Measurements from ENCODE around the gene TIMM23.

TIMM23 gene

GRCh38 chr10:46030091-46030937 lies 58.0 kb downstream of the TIMM23 start, which contains the start of gene NCOA4:
Gene NCOA4, minus strand, starts transcription at chr10:46030623. Its CDS starts 13,943 bp downstream, at chr10:46016680.
- H3K9ac ChIP-seq (ENCODE audit: low read length): peak within 1 kb of the TSS; percentile 82
- H2AFZ ChIP-seq (ENCODE audit: low read depth, low read length): peak within 1 kb of the TSS; percentile 90
- no peaks in the 10 kb centered on the region for H3K27me3 ChIP-seq (ENCODE audit: low read depth, low read length)
- peaks cover 26% of the 10 kb centered on the region for H4K20me1 ChIP-seq (ENCODE audit: insufficient read depth, low read length)
- 0 out of 2 replicates have a peak within 1 kb of the TSS, but pooled peaks have one; percentile 20 for H3K27ac ChIP-seq (ENCODE audit: low read length)
- H3K4me2 ChIP-seq (ENCODE audit: low read length): peak within 1 kb of the TSS; percentile 90
- no peak for TF ChIP-seq EZH2phosphoT487 (IDR thresholded peaks at IDR 0.05; ENCODE audit: low read depth)
- TF ChIP-seq, protein P1, sequence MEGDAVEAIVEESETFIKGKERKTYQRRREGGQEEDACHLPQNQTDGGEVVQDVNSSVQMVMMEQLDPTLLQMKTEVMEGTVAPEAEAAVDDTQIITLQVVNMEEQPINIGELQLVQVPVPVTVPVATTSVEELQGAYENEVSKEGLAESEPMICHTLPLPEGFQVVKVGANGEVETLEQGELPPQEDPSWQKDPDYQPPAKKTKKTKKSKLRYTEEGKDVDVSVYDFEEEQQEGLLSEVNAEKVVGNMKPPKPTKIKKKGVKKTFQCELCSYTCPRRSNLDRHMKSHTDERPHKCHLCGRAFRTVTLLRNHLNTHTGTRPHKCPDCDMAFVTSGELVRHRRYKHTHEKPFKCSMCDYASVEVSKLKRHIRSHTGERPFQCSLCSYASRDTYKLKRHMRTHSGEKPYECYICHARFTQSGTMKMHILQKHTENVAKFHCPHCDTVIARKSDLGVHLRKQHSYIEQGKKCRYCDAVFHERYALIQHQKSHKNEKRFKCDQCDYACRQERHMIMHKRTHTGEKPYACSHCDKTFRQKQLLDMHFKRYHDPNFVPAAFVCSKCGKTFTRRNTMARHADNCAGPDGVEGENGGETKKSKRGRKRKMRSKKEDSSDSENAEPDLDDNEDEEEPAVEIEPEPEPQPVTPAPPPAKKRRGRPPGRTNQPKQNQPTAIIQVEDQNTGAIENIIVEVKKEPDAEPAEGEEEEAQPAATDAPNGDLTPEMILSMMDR (IDR thresholded peaks at IDR 0.05; ENCODE audit: low read depth, low read length): peak; percentile 55
- H3K4me1 ChIP-seq (ENCODE audit: low read length): peaks cover 10% of the 10 kb centered on the region
- peak within 1 kb of the TSS; percentile 99 for H3K4me3 ChIP-seq (ENCODE audit: low read length)
- H3K79me2 ChIP-seq (ENCODE audit: low read length): peaks cover 49% of the 10 kb centered on the region
- no peaks in the 10 kb centered on the region for H3K9me3 ChIP-seq (ENCODE audit: insufficient read depth, low read length)
- H3K36me3 ChIP-seq (replicated peaks; ENCODE audit: low read depth, low read length): no peaks in the 10 kb centered on the region

DNA sequence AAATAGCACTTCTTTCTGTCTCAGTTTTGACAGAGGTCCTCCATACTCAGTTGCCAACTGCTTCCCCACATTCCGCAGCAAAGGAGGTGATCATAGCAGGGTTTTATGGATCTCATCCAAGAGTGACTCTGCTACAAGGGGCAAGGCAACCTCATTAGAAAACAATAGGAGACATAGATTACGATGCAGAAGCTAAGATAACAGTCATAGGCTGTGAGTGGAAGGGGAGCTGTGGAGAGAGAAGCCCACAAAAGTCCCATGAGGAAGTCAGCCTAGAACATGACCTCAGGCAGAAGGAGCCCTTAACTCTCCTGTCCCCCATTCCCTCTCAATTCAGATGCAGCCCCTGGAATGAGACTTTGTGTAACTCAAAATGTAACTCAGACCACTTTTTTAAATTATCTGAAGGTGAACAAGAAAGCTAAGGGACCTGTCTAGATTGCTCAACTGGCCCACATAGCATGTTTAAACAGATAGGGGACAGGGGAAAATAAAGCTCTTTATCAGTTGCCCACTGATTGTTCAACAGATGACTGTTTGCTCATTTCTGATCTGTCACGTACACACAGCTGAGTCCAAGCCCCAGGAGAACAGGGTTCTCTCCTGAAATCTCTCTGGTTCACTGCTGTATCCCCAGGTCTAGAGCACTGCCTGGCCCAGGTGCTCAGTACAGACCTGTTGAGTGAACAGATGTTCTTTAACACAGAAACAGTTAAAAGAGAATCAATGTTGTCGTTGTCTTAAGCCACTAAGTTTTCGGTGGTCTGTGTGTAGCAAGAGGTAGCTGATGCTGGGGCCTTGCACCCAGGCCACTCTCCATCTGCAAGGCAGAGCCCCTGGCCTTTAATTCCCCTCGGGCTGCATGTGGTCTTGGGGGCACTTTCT lies 59.6 kb downstream of the TIMM23 start:
- Histone ChIP-seq H3K9me3 (ENCODE audit: insufficient read depth, low read length) (no peaks in the 10 kb centered on the region), H2AFZ (ENCODE audit: low read depth, low read length) (no peak overlapping the region), H4K20me1 (ENCODE audit: insufficient read depth, low read length) (peaks cover 18% of the 10 kb centered on the region), H3K27me3 (ENCODE audit: low read depth, low read length) (no peaks in the 10 kb centered on the region), H3K9ac (ENCODE audit: low read length) (no peak overlapping the region), H3K4me2 (ENCODE audit: low read length) (no peak overlapping the region), H3K4me3 (ENCODE audit: low read length) (no peak overlapping the region), H3K79me2 (ENCODE audit: low read length) (peaks cover 33% of the 10 kb centered on the region), H3K4me1 (ENCODE audit: low read length) (peaks cover 10% of the 10 kb centered on the region), H3K36me3 (replicated peaks; ENCODE audit: low read depth, low read length) (no peaks in the 10 kb centered on the region), H3K27ac (ENCODE audit: low read length) (no peak overlapping the region)
- TF ChIP-seq, protein P1 (IDR thresholded peaks at IDR 0.05; ENCODE audit: low read depth, low read length): no peak
- TF ChIP-seq EZH2phosphoT487 (IDR thresholded peaks at IDR 0.05; ENCODE audit: low read depth): no peak

DNA sequence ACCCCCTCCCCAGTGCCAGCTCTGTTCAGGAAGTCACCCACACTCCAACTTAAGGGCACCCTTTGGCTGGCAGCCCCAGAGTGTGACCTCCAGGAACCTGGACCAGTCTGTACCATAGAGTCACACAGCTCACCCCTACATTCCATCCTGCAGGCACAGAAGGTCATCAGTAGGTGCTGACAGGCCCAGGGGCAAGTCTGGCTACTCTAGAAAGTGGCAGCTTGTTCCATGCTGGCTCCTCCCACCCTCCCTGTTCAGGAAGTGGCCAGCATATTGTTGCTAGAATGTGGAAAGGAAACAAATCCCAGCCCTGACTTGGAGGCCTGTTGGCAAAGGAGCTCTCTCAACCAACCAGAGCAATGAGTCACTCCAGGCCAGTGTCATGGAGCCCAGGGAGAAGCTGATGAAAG lies 61.3 kb downstream of the TIMM23 start:
- Histone ChIP-seq H3K4me1 (ENCODE audit: low read length) (peaks cover 10% of the 10 kb centered on the region), H3K9ac (ENCODE audit: low read length) (no peak overlapping the region), H4K20me1 (ENCODE audit: insufficient read depth, low read length) (peaks cover 8% of the 10 kb centered on the region), H3K79me2 (ENCODE audit: low read length) (peaks cover 18% of the 10 kb centered on the region), H3K9me3 (ENCODE audit: insufficient read depth, low read length) (no peaks in the 10 kb centered on the region), H3K27me3 (ENCODE audit: low read depth, low read length) (no peaks in the 10 kb centered on the region), H3K4me3 (ENCODE audit: low read length) (no peak overlapping the region), H2AFZ (ENCODE audit: low read depth, low read length) (peak overlapping the region; percentile 31; the same call in 1 of the 2 replicates), H3K27ac (ENCODE audit: low read length) (no peak overlapping the region), H3K36me3 (replicated peaks; ENCODE audit: low read depth, low read length) (no peaks in the 10 kb centered on the region), H3K4me2 (ENCODE audit: low read length) (no peak overlapping the region)
- no peak for TF ChIP-seq EZH2phosphoT487 (IDR thresholded peaks at IDR 0.05; ENCODE audit: low read depth)
- TF ChIP-seq, protein P1 (IDR thresholded peaks at IDR 0.05; ENCODE audit: low read depth, low read length): no peak

Measured in OCI-LY3 (cell line).